GM18517 (cell line): ENCODE results near the gene SLC35A4.
"Not testable (repeated sequence)": the region's sequence is repeated elsewhere in the genome, so short reads cannot be mapped to it uniquely, and the experiment has no call there.

ENCODE experiments used
- ATAC-seq: cut with Tn5 transposase; IDR thresholded peaks from one replicate; pipeline ENCODE4 v1.9.1; 2021; ENCODE audit warnings: mild to moderate bottlenecking, moderate library complexity; ENCODE audit not compliant: unreplicated experiment

SLC35A4 gene

GRCh38 chr5:140588311-140589070 lies 23.9 kb downstream of the SLC35A4 start:
- ATAC-seq = no peak

GRCh38 chr5:140590861-140591260 lies 26.2 kb downstream of the SLC35A4 start:
- ATAC-seq = no peak

DNA sequence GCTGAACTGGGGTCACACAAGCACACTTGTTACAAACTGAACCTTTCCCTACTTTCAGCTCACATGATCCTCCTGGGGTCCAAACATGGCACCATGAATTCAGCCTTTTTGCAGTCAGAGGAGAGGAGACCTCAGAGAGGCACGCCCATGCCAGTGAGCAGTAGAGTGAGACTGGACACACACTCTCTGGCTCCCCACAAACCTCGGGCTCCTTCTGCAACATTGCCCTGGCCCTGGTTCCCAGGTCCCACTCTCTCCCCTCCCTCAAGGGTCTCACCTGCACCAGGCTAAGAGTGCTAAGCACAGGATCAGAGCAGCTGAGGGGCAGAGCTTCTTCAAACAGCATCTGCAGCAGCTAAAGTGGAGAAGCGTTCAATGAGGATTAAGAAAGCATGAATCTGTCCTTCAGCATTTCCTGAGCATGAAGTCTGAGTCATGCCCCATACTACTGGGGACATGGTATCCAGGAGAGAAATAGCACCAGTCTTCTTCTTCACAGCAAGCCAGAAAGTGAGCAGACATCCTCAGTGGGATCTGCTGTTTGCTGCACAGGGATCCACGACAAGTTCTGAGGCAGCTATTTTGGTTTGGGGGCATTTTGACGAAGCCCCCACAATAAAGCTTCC lies 27.2 kb downstream of the SLC35A4 start:
- no peak for ATAC-seq

GRCh38 chr5:140593070-140593469 lies 28.4 kb downstream of the SLC35A4 start:
- ATAC-seq = not testable (repeated sequence)

DNA sequence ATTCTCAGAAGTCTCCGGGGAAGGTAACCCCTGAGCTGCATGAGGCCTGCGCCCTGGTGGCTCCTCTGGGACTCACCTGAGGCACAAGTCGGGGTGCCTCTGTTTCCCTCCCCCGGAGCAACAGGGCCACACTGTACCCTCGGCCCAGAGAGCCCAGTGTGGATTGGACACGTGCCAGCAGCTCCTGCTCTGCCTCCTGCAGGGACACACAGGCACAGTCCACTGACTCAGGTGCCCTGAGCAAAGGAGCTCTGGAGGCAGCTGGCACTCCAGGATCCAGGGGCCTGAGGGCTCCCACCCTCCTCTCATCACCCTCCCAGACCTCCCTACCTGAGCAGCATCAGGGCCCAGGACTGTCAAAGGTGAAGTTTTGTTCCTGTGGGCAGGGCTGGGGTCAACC lies 29.5 kb downstream of the SLC35A4 start:
- ATAC-seq = no peak

- ATAC-seq = no peak
Measured at GRCh38 chr5:140595538-140596300, 31.1 kb downstream of the SLC35A4 start.

DNA sequence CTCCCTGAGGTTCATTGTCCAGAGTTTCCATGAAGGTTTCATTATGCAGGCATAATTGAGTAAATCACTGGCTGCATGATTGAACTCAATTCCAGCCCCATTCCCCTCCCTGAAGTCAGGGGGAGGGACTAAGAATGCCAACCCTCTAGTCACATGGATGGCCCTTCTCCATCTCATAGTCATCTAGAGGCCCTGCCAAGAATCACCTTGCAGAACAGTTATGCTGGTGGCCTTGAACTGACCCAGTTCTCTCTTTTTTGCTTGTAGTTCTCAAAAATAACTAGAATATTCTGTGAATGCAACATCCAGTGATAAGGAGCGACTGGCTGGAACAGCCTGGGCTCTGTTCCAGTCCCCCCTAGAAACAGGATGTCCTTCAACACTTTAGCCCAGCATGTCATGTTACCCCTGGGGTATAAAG lies 31.7 kb downstream of the SLC35A4 start:
- no peak for ATAC-seq

GRCh38 chr5:140598836-140599235 lies 34.2 kb downstream of the SLC35A4 start:
- ATAC-seq = no peak

DNA sequence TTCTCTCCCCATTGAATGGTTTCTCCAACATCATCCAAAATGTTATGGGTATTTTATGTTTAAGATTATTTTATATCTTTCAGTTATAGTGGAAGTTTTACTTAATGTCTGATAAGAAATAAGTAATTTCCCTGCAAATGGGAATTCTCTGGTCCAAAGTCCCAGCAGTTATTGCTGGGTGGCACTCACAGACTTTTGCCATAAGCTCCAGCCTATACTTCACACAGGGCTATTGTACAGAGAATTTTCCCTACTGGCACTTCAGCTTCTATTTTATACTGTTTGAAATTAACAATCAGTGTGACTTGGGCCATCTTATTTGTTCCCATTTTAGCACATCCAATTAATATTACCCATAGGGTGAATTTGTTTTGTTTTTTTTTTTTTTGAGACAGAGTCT lies 35.5 kb downstream of the SLC35A4 start:
- no peak for ATAC-seq

DNA sequence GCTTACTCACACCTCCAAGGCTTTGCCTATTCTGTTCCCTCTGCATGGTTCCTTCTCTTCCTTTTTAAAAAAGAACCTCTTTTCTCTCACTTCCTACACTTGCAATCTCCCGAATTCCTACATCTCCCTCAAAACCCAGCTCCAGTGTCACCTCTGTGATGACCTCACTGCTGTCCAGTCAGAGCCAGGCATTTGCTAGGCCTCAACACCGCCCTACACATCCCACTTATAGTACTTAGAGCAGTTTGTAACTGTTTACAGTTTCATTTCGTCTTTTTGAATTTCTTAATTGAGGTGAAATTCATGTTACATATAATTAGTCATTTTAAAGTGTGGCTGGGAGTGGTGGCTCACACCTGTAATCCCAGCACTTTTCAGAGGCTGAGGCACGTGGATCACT lies 37.5 kb downstream of the SLC35A4 start:
- ATAC-seq = no peak

DNA sequence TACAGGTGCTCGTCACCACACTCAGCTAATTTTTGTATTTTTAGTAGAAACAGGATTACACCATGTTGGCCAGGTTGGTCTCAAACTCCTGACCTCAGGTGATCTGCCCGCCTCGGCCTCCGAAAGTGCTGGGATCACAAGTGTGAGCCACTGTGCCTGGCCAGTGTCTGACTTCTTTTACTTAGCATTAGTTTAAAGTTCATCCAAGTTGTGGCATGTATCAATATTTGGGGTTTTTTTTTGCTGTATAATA lies 38.7 kb downstream of the SLC35A4 start:
- not testable (repeated sequence) for ATAC-seq

DNA sequence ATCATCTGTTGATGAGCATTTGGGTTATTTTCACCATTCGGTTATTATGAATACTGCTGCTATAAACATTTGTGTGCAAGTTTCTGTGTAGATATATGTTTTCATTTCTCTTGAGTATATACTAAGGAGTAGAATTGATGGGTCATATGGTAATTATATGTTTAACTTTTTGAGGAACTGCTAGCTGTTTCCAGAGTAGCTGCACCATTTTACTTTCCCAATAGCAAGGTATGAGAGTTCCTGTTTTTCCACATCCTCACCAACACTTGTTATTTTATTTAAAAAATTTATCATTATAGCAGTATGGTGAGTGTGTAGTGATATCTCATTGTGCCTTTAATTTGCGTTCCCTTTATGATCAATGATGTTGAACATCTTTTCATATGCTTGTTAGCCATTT lies 39.1 kb downstream of the SLC35A4 start:
- ATAC-seq = no peak

GRCh38 chr5:140605879-140606278 lies 41.3 kb downstream of the SLC35A4 start:
- no peak for ATAC-seq

- ATAC-seq = no peak
Measured at GRCh38 chr5:140607031-140607430, 42.4 kb downstream of the SLC35A4 start.

DNA sequence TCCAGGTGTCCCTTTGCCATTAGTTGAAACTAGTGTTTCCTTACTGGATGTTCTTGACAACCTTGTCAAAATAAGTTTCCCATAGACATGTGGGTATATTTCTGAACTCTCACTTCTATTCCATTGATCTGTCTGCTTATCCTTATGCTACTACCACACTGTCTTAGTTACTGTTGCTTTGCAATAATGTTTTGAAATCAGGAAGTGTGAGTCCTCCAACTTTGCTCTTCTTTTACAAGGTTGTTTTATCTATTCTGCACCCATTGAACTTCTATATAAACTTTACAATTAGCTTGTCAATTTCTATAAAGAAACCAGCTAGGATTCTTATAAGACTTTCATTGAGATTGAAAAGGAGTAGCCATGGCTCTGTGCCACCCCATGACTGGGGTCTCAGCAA lies 44.1 kb downstream of the SLC35A4 start:
- no peak for ATAC-seq

DNA sequence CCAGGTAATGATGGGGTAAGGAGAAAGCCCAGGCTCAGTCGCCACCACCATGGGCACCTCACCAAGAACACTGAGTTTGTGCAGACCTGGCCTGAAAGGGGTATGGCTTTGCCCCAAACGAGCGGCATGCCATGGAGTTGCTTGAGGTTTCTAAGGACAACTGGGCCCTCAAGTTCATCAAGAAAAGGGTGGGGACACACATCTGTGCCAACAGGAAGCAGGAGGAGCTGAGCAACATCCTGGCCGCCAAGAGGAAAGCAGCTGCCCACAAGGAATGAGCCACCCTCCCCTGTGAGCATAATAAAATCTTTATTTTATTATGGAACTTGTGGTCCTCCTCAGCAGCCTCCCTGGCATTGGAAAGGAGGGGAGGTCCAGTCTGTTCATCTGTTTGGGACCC lies 44.5 kb downstream of the SLC35A4 start:
- ATAC-seq = no peak

DNA sequence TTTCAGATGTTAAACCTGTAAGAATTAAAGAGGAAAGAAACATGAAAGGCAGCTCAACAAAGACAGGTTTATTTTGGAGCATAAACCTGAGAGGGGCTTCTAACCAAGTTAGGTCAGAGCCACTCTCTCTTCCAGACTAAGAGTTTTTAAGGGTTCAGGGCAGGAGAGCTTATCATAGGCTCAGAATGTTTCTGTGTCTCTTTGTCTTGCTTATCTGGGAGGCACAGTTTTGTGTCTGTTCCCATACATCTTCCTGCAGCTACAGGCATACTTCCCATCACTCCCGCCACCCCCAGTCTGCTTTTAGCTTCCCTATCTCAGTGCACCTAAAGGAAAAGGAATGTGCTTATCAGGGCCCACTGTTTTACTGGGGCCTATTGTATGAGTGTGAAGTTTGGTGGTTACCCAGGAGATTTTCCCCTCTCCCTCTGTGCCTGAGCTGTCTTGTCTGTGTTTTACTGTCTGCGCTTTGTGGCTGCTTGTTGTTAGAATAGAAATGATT lies 46.4 kb downstream of the SLC35A4 start:
- no peak for ATAC-seq
